B cell (primary cell): Measurements from ENCODE around the gene GDI2. TPM values are rescaled to one million over a fixed set of nuclear protein-coding genes. Genes with fewer than 3 reads are reported as not detected.

ENCODE experiments used
- ATAC-seq: fragments of 200-7000 bp; cut with Tn5 transposase; one replicate; pipeline ENCODE4 v1.10.0; 2021; ENCODE audit warnings: low read depth, mild to moderate bottlenecking, moderate number of reproducible peaks, moderate library complexity
- CTCF ChIA-PET: fragments of 350-600 bp; sonication (Branson Sonifier 250); formaldehyde crosslinking; loops from one replicate; lab custom pipeline; 2021; ENCODE audit warnings: antibody characterized with exemption, inconsistent platforms; lab: Charles Lee
- POLR2A ChIA-PET: fragments of 350-600 bp; sonication (Branson Sonifier 250); formaldehyde crosslinking; loops from one replicate; lab custom pipeline; 2021; ENCODE audit warnings: antibody characterized with exemption; lab: Charles Lee
- DNase-seq: peaks from one replicate; pipeline ENCODE4 v3.0.0; 2013
- H2AFZ ChIP-seq: 2 replicates; pipeline ENCODE4 v1.6.1; 2012; ENCODE audit warnings: mild to moderate bottlenecking, low read depth, low read length; ENCODE audit not compliant: insufficient read depth, poor library complexity, severe bottlenecking
- H3K27ac ChIP-seq, 2 donors: 1 replicate in 1 of 2; 2 replicates in 1 of 2; pipeline ENCODE4 v1.5.1; 2012 to 2013; ENCODE audit warnings: low read length in 2 of 2, mild to moderate bottlenecking in 2 of 2, moderate library complexity in 1 of 2
- H3K27me3 ChIP-seq, 4 experiments: fragments of 200-600 bp in 1 of 4; sonication (generic) in 1 of 4; replicated peaks in 1 of 4; 1 replicate in 2 of 4; 2 replicates in 2 of 4; pipeline versions ENCODE4 v1.6.1 to v1.7.0; 2013 to 2016; ENCODE audit warnings: low read length in 3 of 4, mild to moderate bottlenecking in 2 of 4, mixed read lengths in 1 of 4, moderate library complexity in 1 of 4; ENCODE audit not compliant: insufficient read depth in 4 of 4, control insufficient read depth in 3 of 4; ENCODE audit errors: control extremely low read depth in 1 of 4
- H3K36me3 ChIP-seq, 2 experiments: replicated peaks in 1 of 2; 1 replicate in 1 of 2; 2 replicates in 1 of 2; pipeline versions ENCODE4 v1.6.1 to v1.7.1; 2013; ENCODE audit warnings: low read length in 1 of 2; ENCODE audit not compliant: insufficient read depth in 2 of 2, control insufficient read depth in 1 of 2; ENCODE audit errors: control extremely low read depth in 1 of 2, extremely low read depth in 1 of 2
- H3K4me1 ChIP-seq, 2 donors: fragments of 200-600 bp in 1 of 2; sonication (generic) in 1 of 2; 1 replicate in 1 of 2; 2 replicates in 1 of 2; pipeline versions ENCODE4 v1.5.1 to v1.6.1; 2013 to 2017; ENCODE audit warnings: low read length in 2 of 2; ENCODE audit not compliant: control insufficient read depth in 2 of 2, insufficient read depth in 2 of 2
- H3K4me2 ChIP-seq: replicated peaks from 2 replicates; pipeline ENCODE3; 2012; ENCODE audit warnings: mild to moderate bottlenecking, low read depth, low read length; ENCODE audit not compliant: poor library complexity, severe bottlenecking
- H3K4me3 ChIP-seq, 5 experiments: fragments of 200-600 bp in 1 of 5; sonication (generic) in 1 of 5; 1 replicate in 3 of 5; 2 replicates in 2 of 5; pipeline versions ENCODE4 v1.5.1 to v1.7.0; 2011 to 2016; ENCODE audit warnings: low read length in 4 of 5, mild to moderate bottlenecking in 4 of 5, low read depth in 2 of 5, control low read depth in 1 of 5, moderate library complexity in 1 of 5; ENCODE audit not compliant: insufficient read depth in 1 of 5; ENCODE audit errors: control extremely low read depth in 1 of 5, extremely low read depth in 1 of 5
- H3K79me2 ChIP-seq: fragments of 200-600 bp; sonication (generic); one replicate; pipeline ENCODE4 v1.6.0; 2016; ENCODE audit warnings: low read length; ENCODE audit not compliant: control insufficient read depth, insufficient read depth
- H3K9ac ChIP-seq: fragments of 200-600 bp; sonication (generic); 2 replicates; pipeline ENCODE4 v1.6.1; 2017; ENCODE audit warnings: mild to moderate bottlenecking, low read length, moderate library complexity
- H3K9me3 ChIP-seq, 3 donors: one replicate each; pipeline versions ENCODE4 v1.6.1 to v1.7.1; 2013; ENCODE audit warnings: low read length in 2 of 3; ENCODE audit not compliant: control insufficient read depth in 2 of 3, insufficient read depth in 1 of 3; ENCODE audit errors: control extremely low read depth in 1 of 3
- H4K20me1 ChIP-seq: 2 replicates; pipeline ENCODE4 v1.6.0; 2012; ENCODE audit warnings: mild to moderate bottlenecking, low read length; ENCODE audit not compliant: insufficient read depth, control insufficient read depth, poor library complexity, severe bottlenecking
- H3K27ac Mint-ChIP-seq: one replicate; pipeline ENCODE4 v1.8.0; 2021; ENCODE audit warnings: mixed read lengths
- H3K27me3 Mint-ChIP-seq: one replicate; pipeline ENCODE4 v1.8.0; 2021; ENCODE audit warnings: mixed read lengths
- H3K4me1 Mint-ChIP-seq: one replicate; pipeline ENCODE4 v1.8.0; 2021; ENCODE audit warnings: mixed read lengths
- H3K4me3 Mint-ChIP-seq: one replicate; pipeline ENCODE4 v1.8.0; 2021; ENCODE audit warnings: mixed read lengths
- H3K9me3 Mint-ChIP-seq: one replicate; pipeline ENCODE4 v1.8.0; 2022; ENCODE audit warnings: mixed read lengths; ENCODE audit not compliant: insufficient read depth
- EZH2 ChIP-seq: IDR thresholded peaks from 2 replicates; pipeline ENCODE4 v1.6.1; 2012; ENCODE audit warnings: borderline replicate concordance, low read depth, mild to moderate bottlenecking, moderate library complexity, low read length; ENCODE audit not compliant: insufficient read depth, poor library complexity, severe bottlenecking
- WGBS: methylation state at CpG from one replicate; pipeline ENCODE4 v1.1.5; 2013; ENCODE audit warnings: missing lambda C conversion rate; ENCODE audit not compliant: insufficient coverage; 5-methylcytosine and 5-hydroxymethylcytosine counted together
- intact Hi-C: fragments of 100-400 bp; cut with micrococcal nuclease; formaldehyde crosslinking; loops from one replicate; pipeline ENCODE4 v1.10.0; 2022
- polyA plus RNA-seq: library from polyadenylated mRNA; depleted of rRNA; stranded (reverse); fragments of >200 nt; gene quantifications from 2 replicates; pipeline ENCODE4 v1.2.3, GENCODE V29; 2012
- total RNA-seq, 2 donors: library from RNA; stranded (reverse); fragments of 120-200 nt in 1 of 2; gene quantifications; 1 replicate in 1 of 2; 2 replicates in 1 of 2; pipeline versions ENCODE4 v1.2.3 to v1.2.4, GENCODE V29; 2013 to 2022
- TF ChIP-seq, protein P1 (sequence below): fragments of 200-600 bp; IDR thresholded peaks from one replicate; pipeline ENCODE4 v1.8.0; 2022; ENCODE audit warnings: antibody characterized with exemption, mild to moderate bottlenecking

The GDI2 gene
- total and polyA plus RNA-seq, 2 donors (not counting 1 experiment from before 2014, with no cell fraction given), result 91.1 to 187 TPM

DNA sequence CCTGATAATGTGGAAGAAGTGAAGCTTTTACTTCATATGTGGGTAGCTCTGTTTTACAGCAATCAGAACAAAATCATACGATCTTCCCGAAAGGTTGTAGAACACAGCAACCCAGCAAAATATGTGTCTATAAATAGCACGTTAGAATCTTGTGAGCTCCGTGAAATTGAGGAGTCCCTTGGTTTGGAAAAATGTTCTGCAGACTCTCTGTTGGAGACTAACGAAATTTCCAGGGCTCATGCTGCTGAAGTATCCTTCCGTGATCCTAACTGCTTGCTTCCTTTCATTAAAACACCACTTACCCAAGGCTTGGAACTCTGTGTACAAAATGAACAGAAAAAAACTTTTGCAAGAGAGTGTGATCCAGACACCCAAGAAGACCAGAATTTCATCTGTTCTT is 71.1 kb downstream of the GDI2 start:
- no peak overlapping the region for H3K27ac ChIP-seq
- H3K79me2 ChIP-seq, result peaks cover 5% of the 10 kb centered on the region
- no peak overlapping the region for H3K27ac Mint-ChIP-seq
- 100% methylated on average over 3 of the region's 6 CpGs for WGBS
- peaks cover 15% of the 10 kb centered on the region for H3K4me1 Mint-ChIP-seq
- DNase-seq (no peak), ATAC-seq (no peak)
- H3K4me3 ChIP-seq, result no peak overlapping the region
- no peak overlapping the region for H3K9ac ChIP-seq
- H3K4me2 ChIP-seq, result no peak overlapping the region
- intact Hi-C loops, result no loop called here
- no peaks in the 10 kb centered on the region for H3K27me3 Mint-ChIP-seq
- no peaks in the 10 kb centered on the region for H3K9me3 Mint-ChIP-seq
- no peaks in the 10 kb centered on the region for H3K9me3 ChIP-seq
- ChIA-PET CTCF (no interaction called here), POLR2A (no interaction called here)
- TF ChIP-seq, protein P1, sequence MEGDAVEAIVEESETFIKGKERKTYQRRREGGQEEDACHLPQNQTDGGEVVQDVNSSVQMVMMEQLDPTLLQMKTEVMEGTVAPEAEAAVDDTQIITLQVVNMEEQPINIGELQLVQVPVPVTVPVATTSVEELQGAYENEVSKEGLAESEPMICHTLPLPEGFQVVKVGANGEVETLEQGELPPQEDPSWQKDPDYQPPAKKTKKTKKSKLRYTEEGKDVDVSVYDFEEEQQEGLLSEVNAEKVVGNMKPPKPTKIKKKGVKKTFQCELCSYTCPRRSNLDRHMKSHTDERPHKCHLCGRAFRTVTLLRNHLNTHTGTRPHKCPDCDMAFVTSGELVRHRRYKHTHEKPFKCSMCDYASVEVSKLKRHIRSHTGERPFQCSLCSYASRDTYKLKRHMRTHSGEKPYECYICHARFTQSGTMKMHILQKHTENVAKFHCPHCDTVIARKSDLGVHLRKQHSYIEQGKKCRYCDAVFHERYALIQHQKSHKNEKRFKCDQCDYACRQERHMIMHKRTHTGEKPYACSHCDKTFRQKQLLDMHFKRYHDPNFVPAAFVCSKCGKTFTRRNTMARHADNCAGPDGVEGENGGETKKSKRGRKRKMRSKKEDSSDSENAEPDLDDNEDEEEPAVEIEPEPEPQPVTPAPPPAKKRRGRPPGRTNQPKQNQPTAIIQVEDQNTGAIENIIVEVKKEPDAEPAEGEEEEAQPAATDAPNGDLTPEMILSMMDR, result no peak
- no peak for TF ChIP-seq EZH2
- H3K4me1 ChIP-seq, result peaks cover 0 to 6% of the 10 kb centered on the region in 2 donors
- H3K27me3 ChIP-seq, result no peaks in the 10 kb centered on the region
- H3K4me3 Mint-ChIP-seq, result no peak overlapping the region
- H3K36me3 ChIP-seq, result peaks cover 13 to 48% of the 10 kb centered on the region in 2 experiments
- H2AFZ ChIP-seq, result no peak overlapping the region
- no peaks in the 10 kb centered on the region for H4K20me1 ChIP-seq

GRCh38 chr10:5741276-5741675 is 72.0 kb downstream of the GDI2 start:
- Histone ChIP-seq H4K20me1 (no peaks in the 10 kb centered on the region), H3K4me3 (no peak overlapping the region), H3K4me1 (peaks cover 0 to 6% of the 10 kb centered on the region in 2 donors), H2AFZ (no peak overlapping the region), H3K9ac (no peak overlapping the region), H3K79me2 (peaks cover 5% of the 10 kb centered on the region), H3K4me2 (no peak overlapping the region), H3K27me3 (no peaks in the 10 kb centered on the region), H3K27ac (no peak overlapping the region), H3K9me3 (no peaks in the 10 kb centered on the region), H3K36me3 (peaks cover 11 to 44% of the 10 kb centered on the region in 2 experiments)
- DNase-seq (no peak), ATAC-seq (no peak)
- intact Hi-C loops, result no loop called here
- H3K27me3 Mint-ChIP-seq, result no peaks in the 10 kb centered on the region
- H3K27ac Mint-ChIP-seq, result peak overlapping the region; percentile 12
- ChIA-PET CTCF (no interaction called here), POLR2A (no interaction called here)
- H3K9me3 Mint-ChIP-seq, result no peaks in the 10 kb centered on the region
- WGBS, result no CpG with 5 or more reads among the region's 1 CpG
- H3K4me1 Mint-ChIP-seq, result peaks cover 13% of the 10 kb centered on the region
- no peak for TF ChIP-seq EZH2
- TF ChIP-seq, protein P1, result no peak
- H3K4me3 Mint-ChIP-seq, result no peak overlapping the region
